Panc1 (cell line): Measurements from ENCODE around the gene P4HTM. TPM values are rescaled to one million over a fixed set of nuclear protein-coding genes. Genes with fewer than 3 reads are reported as not detected.

ENCODE experiments used
- ATAC-seq: fragments of 200-7000 bp; cut with Tn5 transposase; 2 replicates; pipeline ENCODE4 v1.9.1; 2020; ENCODE audit warnings: mild to moderate bottlenecking, moderate library complexity
- BruUV-seq: library from RNA; stranded (reverse); fragments of 400-500 nt; replicated peaks from 2 replicates; lab custom pipeline; 2021; lab: Mats Ljungman, UMichigan
- CTCF ChIA-PET: fragments of 300-600 bp; sonication (Branson Sonifier 250); formaldehyde crosslinking; loops from one replicate; lab custom pipeline; 2022; ENCODE audit warnings: antibody characterized with exemption; lab: Charles Lee
- POLR2A ChIA-PET: fragments of 300-600 bp; sonication (Branson Sonifier 250); formaldehyde crosslinking; loops from one replicate; lab custom pipeline; 2022; ENCODE audit warnings: antibody characterized with exemption; lab: Charles Lee
- DNase-seq: peaks from one replicate; pipeline ENCODE4 v3.0.0-alpha.2; 2010; ENCODE audit warnings: low read depth, low spot score
- H3K27ac ChIP-seq: 2 replicates; pipeline ENCODE4 v1.5.1; 2011; ENCODE audit warnings: mild to moderate bottlenecking, low read length, inconsistent platforms
- H3K27me3 ChIP-seq: fragments of 200-500 bp; sonication (Bioruptor generic); 2 replicates; pipeline ENCODE4 v1.6.0; 2014; ENCODE audit warnings: low read length, inconsistent platforms; ENCODE audit not compliant: control insufficient read depth, insufficient read depth
- H3K36me3 ChIP-seq: fragments of 200-500 bp; sonication (Bioruptor generic); 2 replicates; pipeline ENCODE4 v1.5.1; 2014; ENCODE audit warnings: inconsistent platforms, mild to moderate bottlenecking, low read length, moderate library complexity; ENCODE audit not compliant: control insufficient read depth, insufficient read depth
- H3K4me1 ChIP-seq: 2 replicates; pipeline ENCODE4 v1.5.1; 2011; ENCODE audit warnings: inconsistent platforms, mild to moderate bottlenecking, low read length, moderate library complexity; ENCODE audit not compliant: control insufficient read depth, insufficient read depth
- H3K4me3 ChIP-seq, 2 experiments: 2 replicates each; pipeline ENCODE4 v1.5.1; 2011 to 2012; ENCODE audit warnings: low read depth in 2 of 2, low read length in 2 of 2, mild to moderate bottlenecking in 2 of 2, inconsistent platforms in 1 of 2, moderate library complexity in 1 of 2
- H3K9me3 ChIP-seq: fragments of 200-500 bp; sonication (Bioruptor generic); 2 replicates; pipeline ENCODE4 v1.5.1; 2014; ENCODE audit warnings: low read depth, mild to moderate bottlenecking, inconsistent platforms, low read length, moderate library complexity; ENCODE audit not compliant: control insufficient read depth, insufficient read depth
- POLR2AphosphoS5 ChIP-seq: IDR thresholded peaks from 2 replicates; pipeline ENCODE4 v1.6.1; 2012; ENCODE audit warnings: mild to moderate bottlenecking, low read depth, low read length, moderate library complexity
- SIN3A ChIP-seq: IDR thresholded peaks from 2 replicates; pipeline ENCODE4 v1.6.1; 2012; ENCODE audit warnings: low read depth, mild to moderate bottlenecking, low read length, moderate library complexity, borderline replicate concordance; ENCODE audit not compliant: insufficient read depth
- TCF7L2 ChIP-seq: IDR thresholded peaks from 2 replicates; pipeline ENCODE4 v1.6.1; 2011; ENCODE audit warnings: mild to moderate bottlenecking, low read depth, low read length, inconsistent platforms
- in situ Hi-C: cut with HindIII; loops from 2 replicates; pipeline ENCODE4 v1.10.0; 2016; ENCODE audit warnings: low sequenced_read_pairs, low pct_unique_long_range_greater_than_20kb
- intact Hi-C: fragments of 100-400 bp; cut with micrococcal nuclease; formaldehyde crosslinking; loops from one replicate; pipeline ENCODE4 v1.10.0; 2022; ENCODE audit not compliant: unreplicated experiment
- total RNA-seq: library from RNA; stranded (reverse); gene quantifications from one replicate; pipeline ENCODE4 v1.2.1, GENCODE V29; 2021; ENCODE audit not compliant: unreplicated experiment
- TF ChIP-seq, protein P1 (sequence below): fragments of 450-650 bp; IDR thresholded peaks from 2 replicates; pipeline ENCODE4 v1.5.1; 2017; ENCODE audit warnings: mild to moderate bottlenecking
- TF ChIP-seq, protein P2 (sequence below), 2 experiments: IDR thresholded peaks; 2 replicates each; pipeline ENCODE4 v1.6.1; 2011 to 2012; ENCODE audit warnings: low read depth in 2 of 2, control low read depth in 1 of 2, low read length in 1 of 2, mild to moderate bottlenecking in 1 of 2, moderate library complexity in 1 of 2; ENCODE audit not compliant: insufficient read depth in 1 of 2

Gene P4HTM
- total RNA-seq, 1 experiment from 2014 or later, result 28.3 TPM

DNA sequence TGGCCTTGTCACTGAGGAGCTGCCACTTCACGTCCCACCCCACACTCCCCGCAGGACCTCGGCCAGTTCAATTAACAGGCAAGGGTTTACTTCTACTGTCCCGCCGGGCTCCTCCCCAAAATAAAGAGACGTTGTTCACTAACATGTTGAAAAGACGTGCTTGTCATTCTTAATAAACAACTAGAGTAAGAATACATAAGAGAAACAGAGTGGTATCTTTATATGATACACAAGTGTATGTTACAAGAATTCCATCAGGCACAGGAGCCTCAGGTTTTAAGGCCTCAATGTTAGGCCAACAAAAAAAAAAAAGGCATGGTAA, 39.5 kb downstream of the P4HTM start:
- Histone ChIP-seq H3K4me3 (no peak overlapping the region), H3K27me3 (no peaks in the 10 kb centered on the region), H3K27ac (peak overlapping the region; percentile 31), H3K36me3 (peaks cover 13% of the 10 kb centered on the region), H3K9me3 (no peaks in the 10 kb centered on the region), H3K4me1 (peaks cover 25% of the 10 kb centered on the region)
- no peak for DNase-seq
- POLR2A ChIA-PET, result interaction anchor here (0.6 kb wide), 1 partner anchor 196 kb away, joined by 3 read pairs; no protein-coding TSS in a partner anchor
- BruUV-seq, result no TSS peak
- ATAC-seq, result no peak
- in situ Hi-C loops, result no loop called here
- CTCF ChIA-PET, result no interaction called here
- TF ChIP-seq SIN3A (no peak), TCF7L2 (no peak), POLR2AphosphoS5 (no peak)
- TF ChIP-seq, protein P1, sequence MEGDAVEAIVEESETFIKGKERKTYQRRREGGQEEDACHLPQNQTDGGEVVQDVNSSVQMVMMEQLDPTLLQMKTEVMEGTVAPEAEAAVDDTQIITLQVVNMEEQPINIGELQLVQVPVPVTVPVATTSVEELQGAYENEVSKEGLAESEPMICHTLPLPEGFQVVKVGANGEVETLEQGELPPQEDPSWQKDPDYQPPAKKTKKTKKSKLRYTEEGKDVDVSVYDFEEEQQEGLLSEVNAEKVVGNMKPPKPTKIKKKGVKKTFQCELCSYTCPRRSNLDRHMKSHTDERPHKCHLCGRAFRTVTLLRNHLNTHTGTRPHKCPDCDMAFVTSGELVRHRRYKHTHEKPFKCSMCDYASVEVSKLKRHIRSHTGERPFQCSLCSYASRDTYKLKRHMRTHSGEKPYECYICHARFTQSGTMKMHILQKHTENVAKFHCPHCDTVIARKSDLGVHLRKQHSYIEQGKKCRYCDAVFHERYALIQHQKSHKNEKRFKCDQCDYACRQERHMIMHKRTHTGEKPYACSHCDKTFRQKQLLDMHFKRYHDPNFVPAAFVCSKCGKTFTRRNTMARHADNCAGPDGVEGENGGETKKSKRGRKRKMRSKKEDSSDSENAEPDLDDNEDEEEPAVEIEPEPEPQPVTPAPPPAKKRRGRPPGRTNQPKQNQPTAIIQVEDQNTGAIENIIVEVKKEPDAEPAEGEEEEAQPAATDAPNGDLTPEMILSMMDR, result no peak
- TF ChIP-seq, protein P2, sequence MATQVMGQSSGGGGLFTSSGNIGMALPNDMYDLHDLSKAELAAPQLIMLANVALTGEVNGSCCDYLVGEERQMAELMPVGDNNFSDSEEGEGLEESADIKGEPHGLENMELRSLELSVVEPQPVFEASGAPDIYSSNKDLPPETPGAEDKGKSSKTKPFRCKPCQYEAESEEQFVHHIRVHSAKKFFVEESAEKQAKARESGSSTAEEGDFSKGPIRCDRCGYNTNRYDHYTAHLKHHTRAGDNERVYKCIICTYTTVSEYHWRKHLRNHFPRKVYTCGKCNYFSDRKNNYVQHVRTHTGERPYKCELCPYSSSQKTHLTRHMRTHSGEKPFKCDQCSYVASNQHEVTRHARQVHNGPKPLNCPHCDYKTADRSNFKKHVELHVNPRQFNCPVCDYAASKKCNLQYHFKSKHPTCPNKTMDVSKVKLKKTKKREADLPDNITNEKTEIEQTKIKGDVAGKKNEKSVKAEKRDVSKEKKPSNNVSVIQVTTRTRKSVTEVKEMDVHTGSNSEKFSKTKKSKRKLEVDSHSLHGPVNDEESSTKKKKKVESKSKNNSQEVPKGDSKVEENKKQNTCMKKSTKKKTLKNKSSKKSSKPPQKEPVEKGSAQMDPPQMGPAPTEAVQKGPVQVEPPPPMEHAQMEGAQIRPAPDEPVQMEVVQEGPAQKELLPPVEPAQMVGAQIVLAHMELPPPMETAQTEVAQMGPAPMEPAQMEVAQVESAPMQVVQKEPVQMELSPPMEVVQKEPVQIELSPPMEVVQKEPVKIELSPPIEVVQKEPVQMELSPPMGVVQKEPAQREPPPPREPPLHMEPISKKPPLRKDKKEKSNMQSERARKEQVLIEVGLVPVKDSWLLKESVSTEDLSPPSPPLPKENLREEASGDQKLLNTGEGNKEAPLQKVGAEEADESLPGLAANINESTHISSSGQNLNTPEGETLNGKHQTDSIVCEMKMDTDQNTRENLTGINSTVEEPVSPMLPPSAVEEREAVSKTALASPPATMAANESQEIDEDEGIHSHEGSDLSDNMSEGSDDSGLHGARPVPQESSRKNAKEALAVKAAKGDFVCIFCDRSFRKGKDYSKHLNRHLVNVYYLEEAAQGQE (IDR thresholded peaks at IDR 0.05; ENCODE audit: insufficient read depth in 1 of 2, low read depth in 2 of 2, low read length in 1 of 2), result no peak
- intact Hi-C loops, result no loop called here

DNA sequence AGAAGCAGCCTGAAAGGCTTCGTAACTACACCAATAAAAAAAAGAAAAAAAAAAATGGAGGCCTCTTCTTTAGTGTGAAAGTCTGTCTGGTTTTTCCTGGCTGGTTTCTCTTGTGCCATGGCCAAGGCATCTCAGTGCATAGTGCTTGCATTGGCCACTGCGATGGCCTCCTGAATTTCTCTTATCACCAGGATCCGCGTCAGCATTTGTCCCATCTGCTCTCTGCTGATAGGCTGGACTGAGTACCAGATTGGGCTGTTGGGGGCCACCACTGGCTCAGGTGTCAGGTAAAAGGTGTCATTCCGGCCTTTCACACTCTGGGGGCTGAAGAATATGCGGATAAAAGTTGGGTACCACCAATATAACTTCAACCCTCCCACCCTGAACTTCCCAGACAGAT, 40.3 kb downstream of the P4HTM start:
- Histone ChIP-seq H3K4me1 (peaks cover 20% of the 10 kb centered on the region), H3K9me3 (no peaks in the 10 kb centered on the region), H3K4me3 (no peak overlapping the region), H3K27ac (no peak overlapping the region), H3K36me3 (peaks cover 16% of the 10 kb centered on the region), H3K27me3 (no peaks in the 10 kb centered on the region)
- ATAC-seq (no peak), DNase-seq (no peak)
- ChIA-PET CTCF (no interaction called here), POLR2A (interaction anchor here (0.6 kb wide), 1 partner anchor 356 kb away, joined by 12 read pairs; no protein-coding TSS in a partner anchor)
- in situ Hi-C loops, result no loop called here
- TF ChIP-seq TCF7L2 (no peak), SIN3A (no peak), POLR2AphosphoS5 (no peak)
- TF ChIP-seq, protein P2 (IDR thresholded peaks at IDR 0.05; ENCODE audit: insufficient read depth in 1 of 2, low read depth in 2 of 2, low read length in 1 of 2), result no peak
- TF ChIP-seq, protein P1, result no peak
- intact Hi-C loops, result no loop called here
- no TSS peak for BruUV-seq
